ENCODE data around the gene ZNF559.

DNA sequence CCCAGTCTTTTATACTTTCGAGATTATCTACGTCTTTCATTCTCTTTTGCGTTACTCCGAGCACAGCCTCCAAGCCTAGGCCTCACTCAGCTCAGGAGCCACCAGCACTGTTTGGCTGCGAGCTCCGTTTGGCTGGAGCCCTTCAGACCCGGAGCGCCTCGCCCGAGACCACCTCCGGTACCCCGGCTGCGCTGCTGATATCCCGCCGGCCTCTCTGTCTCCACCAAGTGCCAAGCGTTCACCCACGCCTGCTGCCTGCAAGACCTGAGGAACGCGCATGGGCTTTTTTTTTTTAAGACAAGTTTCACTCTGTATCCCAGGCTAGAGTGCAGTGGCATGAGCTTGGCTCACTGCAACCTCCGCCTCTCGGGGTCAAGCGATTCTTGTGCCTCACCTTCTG lies 24.7 kb downstream of the ZNF559 start:
- TF ChIP-seq, protein P1, sequence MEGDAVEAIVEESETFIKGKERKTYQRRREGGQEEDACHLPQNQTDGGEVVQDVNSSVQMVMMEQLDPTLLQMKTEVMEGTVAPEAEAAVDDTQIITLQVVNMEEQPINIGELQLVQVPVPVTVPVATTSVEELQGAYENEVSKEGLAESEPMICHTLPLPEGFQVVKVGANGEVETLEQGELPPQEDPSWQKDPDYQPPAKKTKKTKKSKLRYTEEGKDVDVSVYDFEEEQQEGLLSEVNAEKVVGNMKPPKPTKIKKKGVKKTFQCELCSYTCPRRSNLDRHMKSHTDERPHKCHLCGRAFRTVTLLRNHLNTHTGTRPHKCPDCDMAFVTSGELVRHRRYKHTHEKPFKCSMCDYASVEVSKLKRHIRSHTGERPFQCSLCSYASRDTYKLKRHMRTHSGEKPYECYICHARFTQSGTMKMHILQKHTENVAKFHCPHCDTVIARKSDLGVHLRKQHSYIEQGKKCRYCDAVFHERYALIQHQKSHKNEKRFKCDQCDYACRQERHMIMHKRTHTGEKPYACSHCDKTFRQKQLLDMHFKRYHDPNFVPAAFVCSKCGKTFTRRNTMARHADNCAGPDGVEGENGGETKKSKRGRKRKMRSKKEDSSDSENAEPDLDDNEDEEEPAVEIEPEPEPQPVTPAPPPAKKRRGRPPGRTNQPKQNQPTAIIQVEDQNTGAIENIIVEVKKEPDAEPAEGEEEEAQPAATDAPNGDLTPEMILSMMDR (conservative IDR thresholded peaks at IDR 0.05; ENCODE audit: low read depth in 2 of 2) = no peak
- TF ChIP-seq EZH2phosphoT487 (IDR thresholded peaks at IDR 0.05; ENCODE audit: unreplicated experiment) (no peak), EZH2 (IDR thresholded peaks at IDR 0.05; ENCODE audit: low read depth, unreplicated experiment) (no peak), POLR2AphosphoS5 (IDR thresholded peaks at IDR 0.05; ENCODE audit: low read depth) (no peak), JUNB (IDR thresholded peaks at IDR 0.05; ENCODE audit: unreplicated experiment) (no peak), NANOG (IDR thresholded peaks at IDR 0.05; ENCODE audit: borderline replicate concordance) (no peak)
- TF ChIP-seq, protein P2, sequence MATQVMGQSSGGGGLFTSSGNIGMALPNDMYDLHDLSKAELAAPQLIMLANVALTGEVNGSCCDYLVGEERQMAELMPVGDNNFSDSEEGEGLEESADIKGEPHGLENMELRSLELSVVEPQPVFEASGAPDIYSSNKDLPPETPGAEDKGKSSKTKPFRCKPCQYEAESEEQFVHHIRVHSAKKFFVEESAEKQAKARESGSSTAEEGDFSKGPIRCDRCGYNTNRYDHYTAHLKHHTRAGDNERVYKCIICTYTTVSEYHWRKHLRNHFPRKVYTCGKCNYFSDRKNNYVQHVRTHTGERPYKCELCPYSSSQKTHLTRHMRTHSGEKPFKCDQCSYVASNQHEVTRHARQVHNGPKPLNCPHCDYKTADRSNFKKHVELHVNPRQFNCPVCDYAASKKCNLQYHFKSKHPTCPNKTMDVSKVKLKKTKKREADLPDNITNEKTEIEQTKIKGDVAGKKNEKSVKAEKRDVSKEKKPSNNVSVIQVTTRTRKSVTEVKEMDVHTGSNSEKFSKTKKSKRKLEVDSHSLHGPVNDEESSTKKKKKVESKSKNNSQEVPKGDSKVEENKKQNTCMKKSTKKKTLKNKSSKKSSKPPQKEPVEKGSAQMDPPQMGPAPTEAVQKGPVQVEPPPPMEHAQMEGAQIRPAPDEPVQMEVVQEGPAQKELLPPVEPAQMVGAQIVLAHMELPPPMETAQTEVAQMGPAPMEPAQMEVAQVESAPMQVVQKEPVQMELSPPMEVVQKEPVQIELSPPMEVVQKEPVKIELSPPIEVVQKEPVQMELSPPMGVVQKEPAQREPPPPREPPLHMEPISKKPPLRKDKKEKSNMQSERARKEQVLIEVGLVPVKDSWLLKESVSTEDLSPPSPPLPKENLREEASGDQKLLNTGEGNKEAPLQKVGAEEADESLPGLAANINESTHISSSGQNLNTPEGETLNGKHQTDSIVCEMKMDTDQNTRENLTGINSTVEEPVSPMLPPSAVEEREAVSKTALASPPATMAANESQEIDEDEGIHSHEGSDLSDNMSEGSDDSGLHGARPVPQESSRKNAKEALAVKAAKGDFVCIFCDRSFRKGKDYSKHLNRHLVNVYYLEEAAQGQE (IDR thresholded peaks at IDR 0.05; ENCODE audit: unreplicated experiment) = no peak
